Erythroblast (primary cell): ENCODE results near the gene TSPAN9.

Experiments
- DNase-seq, 2 experiments: peaks; one replicate each; lab custom pipeline; 2025; lab: John Stamatoyannopoulos, UW
- GATA1 ChIP-seq: IDR thresholded peaks from 2 replicates; pipeline ENCODE4 v1.6.1; 2011; ENCODE audit warnings: low read depth, mild to moderate bottlenecking, control low read depth, low read length, moderate library complexity
- POLR2A ChIP-seq: IDR thresholded peaks from 2 replicates; pipeline ENCODE4 v1.6.1; 2011; ENCODE audit warnings: mild to moderate bottlenecking, low read length

TSPAN9 gene

DNA sequence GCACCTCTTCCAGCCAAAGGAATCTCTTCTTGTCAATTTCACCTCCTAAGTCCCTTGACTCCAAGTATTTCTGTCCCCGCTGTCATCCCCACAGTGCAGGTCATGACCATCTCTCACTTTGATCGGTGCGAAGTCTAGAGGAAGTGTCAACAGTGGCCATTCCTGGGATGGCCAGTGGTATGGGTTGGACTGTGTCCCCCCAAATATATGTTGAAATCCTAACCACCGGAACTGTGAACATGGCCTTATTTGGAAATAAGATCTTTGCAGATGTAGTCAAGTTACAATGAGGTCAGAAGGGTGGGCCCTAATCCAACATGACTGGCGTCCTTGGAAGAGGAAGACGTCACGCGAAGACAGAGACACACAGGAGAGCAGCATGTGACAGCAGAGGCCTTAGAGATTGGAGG is 257.9 kb downstream of the TSPAN9 start:
- DNase-seq: no peak
- TF ChIP-seq GATA1 (no peak), POLR2A (no peak)
